ENCODE measurements around the gene FBXW2.

- TF ChIP-seq CTCF (IDR thresholded peaks at IDR 0.05) (no peak), ZFX (IDR thresholded peaks at IDR 0.05; ENCODE audit: borderline replicate concordance) (no peak)
Measured at GRCh38 chr9:120755044-120755443, 38.2 kb downstream of the FBXW2 start.

Data from 22Rv1 (cell line).